Measurements from ENCODE around the gene TPGS1. TPM values are rescaled to one million over a fixed set of nuclear protein-coding genes. Genes with fewer than 3 reads are reported as not detected.
A peak's percentile ranks its signal among the peaks of the same experiment; 100 is the strongest.

The TPGS1 gene
- total and polyA plus RNA-seq, 4 donors: 12.2 to 32.7 (median 25.5) TPM

- no peaks in the 10 kb centered on the region for H3K36me3 ChIP-seq (ENCODE audit: control insufficient read depth in 4 of 4, insufficient read depth in 4 of 4, low read length in 4 of 4)
These were observed 45.4 kb upstream of the TPGS1 start for GRCh38 chr19:461721-462551.

GRCh38 chr19:463483-464207 is 43.7 kb upstream of the TPGS1 start:
- no peak for TF ChIP-seq CTCF (IDR thresholded peaks at IDR 0.05; ENCODE audit: control extremely low read depth, extremely low read depth)
- no peak for ATAC-seq (ENCODE audit: insufficient read depth, low FRiP score)
- Histone ChIP-seq H3K9ac (ENCODE audit: insufficient read depth in 1 of 2, low read length in 2 of 2) (no peak overlapping the region), H3K27ac (ENCODE audit: low read depth in 1 of 2, low read length in 1 of 2) (no peak overlapping the region), H3K9me3 (ENCODE audit: control insufficient read depth in 4 of 4, insufficient read depth in 3 of 4, low read length in 3 of 4) (peaks cover 0 to 2% (median 0%) of the 10 kb centered on the region in 4 donors), H3K4me3 (no peak overlapping the region), H3K27me3 (ENCODE audit: control insufficient read depth in 3 of 3, insufficient read depth in 3 of 3, low read length in 2 of 3) (peaks cover 0 to 12% (median 8%) of the 10 kb centered on the region in 3 donors), H3K36me3 (ENCODE audit: control insufficient read depth in 4 of 4, insufficient read depth in 4 of 4, low read length in 4 of 4) (no peaks in the 10 kb centered on the region), H3K4me1 (ENCODE audit: control insufficient read depth in 5 of 5, insufficient read depth in 5 of 5, low read length in 5 of 5) (peaks cover 0 to 7% (median 0%) of the 10 kb centered on the region in 5 donors)
- no peak for DNase-seq
- WGBS, 2 donors: 88% methylated on average over 35 of the region's 35 CpGs

More at GRCh38 chr19:461721-462551, 45.4 kb upstream of the TPGS1 start:
- Histone ChIP-seq H3K4me3 (no peak overlapping the region), H3K9me3 (ENCODE audit: control insufficient read depth in 4 of 4, insufficient read depth in 3 of 4, low read length in 3 of 4) (peaks cover 0 to 2% (median 0%) of the 10 kb centered on the region in 4 donors), H3K27me3 (ENCODE audit: control insufficient read depth in 3 of 3, insufficient read depth in 3 of 3, low read length in 2 of 3) (peaks cover 0 to 12% (median 8%) of the 10 kb centered on the region in 3 donors), H3K27ac (ENCODE audit: low read depth in 1 of 2, low read length in 1 of 2) (peak overlapping the region in 1 of 2 donors; percentile 20), H3K9ac (ENCODE audit: insufficient read depth in 1 of 2, low read length in 2 of 2) (no peak overlapping the region), H3K4me1 (ENCODE audit: control insufficient read depth in 5 of 5, insufficient read depth in 5 of 5, low read length in 5 of 5) (peaks cover 0 to 7% (median 0%) of the 10 kb centered on the region in 5 donors)
- 8 to 9% methylated on average over 60 of the region's 60 CpGs for WGBS, 2 donors
- ATAC-seq (ENCODE audit: insufficient read depth, low FRiP score) (no peak), DNase-seq (no peak)
- TF ChIP-seq CTCF (IDR thresholded peaks at IDR 0.05; ENCODE audit: control extremely low read depth, extremely low read depth): no peak

GRCh38 chr19:464208-464545 is 43.1 kb upstream of the TPGS1 start:
- peaks cover 0 to 12% (median 8%) of the 10 kb centered on the region in 3 donors for H3K27me3 ChIP-seq (ENCODE audit: control insufficient read depth in 3 of 3, insufficient read depth in 3 of 3, low read length in 2 of 3)
- H3K9ac ChIP-seq (ENCODE audit: insufficient read depth in 1 of 2, low read length in 2 of 2): no peak overlapping the region
- H3K27ac ChIP-seq (ENCODE audit: low read depth in 1 of 2, low read length in 1 of 2): no peak overlapping the region
- no peak for TF ChIP-seq CTCF (IDR thresholded peaks at IDR 0.05; ENCODE audit: control extremely low read depth, extremely low read depth)
- H3K4me3 ChIP-seq: no peak overlapping the region
- ATAC-seq (ENCODE audit: insufficient read depth, low FRiP score): no peak
- 94 to 96% methylated on average over 9 of the region's 9 CpGs for WGBS, 2 donors
- H3K4me1 ChIP-seq (ENCODE audit: control insufficient read depth in 5 of 5, insufficient read depth in 5 of 5, low read length in 5 of 5): peaks cover 0 to 7% (median 0%) of the 10 kb centered on the region in 5 donors
- peaks cover 0 to 2% (median 0%) of the 10 kb centered on the region in 4 donors for H3K9me3 ChIP-seq (ENCODE audit: control insufficient read depth in 4 of 4, insufficient read depth in 3 of 4, low read length in 3 of 4)
- no peak for DNase-seq
- no peaks in the 10 kb centered on the region for H3K36me3 ChIP-seq (ENCODE audit: control insufficient read depth in 4 of 4, insufficient read depth in 4 of 4, low read length in 4 of 4)
